ENCODE measurements around the gene CISD1.

The CISD1 gene

DNA sequence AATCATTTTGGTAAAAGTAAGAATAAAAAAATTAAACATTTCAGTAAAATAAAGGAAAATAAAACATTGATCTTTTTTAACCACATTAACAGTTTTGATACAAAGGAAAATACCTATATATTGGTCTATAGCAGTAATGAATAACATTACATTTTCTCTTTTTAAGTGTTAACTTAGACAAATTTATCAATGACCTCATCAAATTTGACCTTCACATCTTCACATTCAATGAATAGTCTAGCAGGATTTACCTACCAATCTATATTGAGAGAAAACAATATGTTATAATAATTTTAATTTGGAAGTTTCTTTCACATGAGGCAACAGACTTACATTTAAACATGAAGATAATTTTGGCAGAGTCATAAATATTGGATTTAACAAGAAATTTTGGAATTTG lies 47.9 kb downstream of the CISD1 start:
- no peak for DNase-seq

DNA sequence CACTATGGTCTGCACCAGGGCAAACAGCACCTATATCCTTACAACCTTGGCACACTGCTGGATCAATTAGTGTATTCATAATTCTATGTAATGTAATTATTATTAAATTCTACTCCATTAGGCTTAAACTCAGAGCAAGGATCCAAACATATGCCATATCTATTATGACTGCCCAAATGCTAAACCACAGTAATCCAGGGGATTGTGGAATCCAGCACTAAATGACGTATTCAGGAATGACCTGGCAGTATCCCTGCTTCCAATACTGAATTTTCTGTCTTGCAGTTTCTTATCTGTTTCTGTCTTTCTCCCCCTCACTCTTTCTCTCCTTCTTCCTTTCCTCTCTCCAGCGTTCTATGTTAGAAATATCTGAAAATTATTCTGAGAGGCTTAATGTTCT lies 49.4 kb downstream of the CISD1 start:
- no peak for DNase-seq

DNA sequence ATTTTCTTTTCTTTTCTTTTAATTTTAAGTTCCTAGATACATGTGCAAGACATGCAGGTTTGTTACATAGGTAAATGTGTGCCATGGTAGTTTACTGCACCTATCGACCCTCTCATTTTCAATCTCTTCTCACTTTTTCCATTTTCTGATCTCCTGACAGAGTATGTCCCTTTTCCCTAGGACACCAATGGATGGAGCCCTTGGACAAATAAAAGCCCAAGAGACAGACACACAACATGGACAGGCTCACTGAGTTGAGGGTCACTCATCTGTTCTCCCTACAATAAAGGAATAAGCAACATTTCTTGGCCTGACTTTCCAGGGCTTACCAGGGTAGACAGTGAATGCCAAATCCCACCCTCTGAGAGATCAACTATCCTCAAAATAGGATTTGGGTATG lies 50.6 kb downstream of the CISD1 start:
- no peak for DNase-seq

DNA sequence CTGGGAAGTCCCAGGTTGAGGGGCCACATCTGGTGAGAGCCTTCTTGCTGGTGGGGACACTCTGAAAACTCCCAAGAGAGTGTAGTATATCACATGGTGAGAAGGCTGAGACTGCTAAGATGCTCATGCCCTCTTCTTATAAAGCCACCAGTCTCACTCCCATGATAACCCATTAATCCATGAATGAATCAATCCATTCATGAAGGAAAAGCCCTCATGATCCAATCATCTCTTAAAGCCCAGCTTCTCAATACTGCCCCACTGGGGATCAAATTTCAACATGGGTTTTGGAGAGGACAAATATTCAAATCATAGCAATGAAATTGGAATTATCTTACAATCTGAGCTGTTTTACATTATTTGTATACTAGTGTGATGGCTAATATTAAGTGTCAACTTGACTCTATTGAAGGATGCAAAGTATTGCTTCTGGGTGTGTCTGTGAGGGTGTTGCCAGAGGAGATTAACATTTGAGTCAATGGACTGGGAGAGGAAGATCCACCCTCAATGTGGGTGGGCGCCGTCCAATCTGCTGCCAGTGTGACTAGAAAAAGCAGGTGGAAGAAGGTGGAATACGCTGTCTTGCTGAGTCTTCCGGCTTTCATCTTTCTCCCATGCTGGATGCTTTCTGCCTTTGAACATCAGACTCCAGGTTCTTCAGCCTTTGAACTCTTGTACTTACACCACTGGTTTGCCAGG lies 51.5 kb downstream of the CISD1 start:
- no peak for DNase-seq

DNA sequence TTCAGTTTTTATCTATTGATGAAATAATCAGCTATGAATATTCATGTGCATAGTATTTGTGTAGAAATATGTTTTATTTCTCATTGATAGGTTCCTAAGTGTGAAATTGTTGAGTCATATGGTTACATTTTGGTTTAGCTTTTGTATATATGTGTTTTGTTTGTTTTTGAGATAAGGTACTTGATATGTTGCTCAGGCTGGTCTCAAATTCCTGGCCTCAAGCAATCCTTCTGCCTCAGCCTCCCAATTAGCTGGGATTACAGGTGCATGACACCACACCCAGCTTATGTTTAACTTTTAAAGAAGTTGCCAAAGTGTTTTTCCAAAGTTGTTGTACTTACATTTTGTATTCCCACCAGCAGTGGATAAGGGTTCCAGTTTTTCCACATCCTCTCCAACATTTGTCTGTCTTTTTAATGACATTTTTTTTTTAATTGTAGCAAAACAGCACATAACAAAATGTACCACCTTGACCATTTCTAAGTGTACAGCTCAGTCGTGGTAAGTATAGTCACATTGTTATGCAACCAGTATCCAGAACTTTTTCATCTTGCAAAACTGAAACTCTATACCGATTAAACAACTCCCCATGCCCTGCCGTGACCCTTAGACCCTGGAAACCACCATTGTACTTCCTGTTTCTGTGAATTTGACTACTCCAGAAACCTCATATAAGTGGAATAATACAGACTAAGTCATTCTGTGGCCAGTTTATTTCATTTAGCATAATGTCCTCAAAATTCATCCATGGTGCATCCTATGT lies 53.3 kb downstream of the CISD1 start:
- DNase-seq, result no peak

DNA sequence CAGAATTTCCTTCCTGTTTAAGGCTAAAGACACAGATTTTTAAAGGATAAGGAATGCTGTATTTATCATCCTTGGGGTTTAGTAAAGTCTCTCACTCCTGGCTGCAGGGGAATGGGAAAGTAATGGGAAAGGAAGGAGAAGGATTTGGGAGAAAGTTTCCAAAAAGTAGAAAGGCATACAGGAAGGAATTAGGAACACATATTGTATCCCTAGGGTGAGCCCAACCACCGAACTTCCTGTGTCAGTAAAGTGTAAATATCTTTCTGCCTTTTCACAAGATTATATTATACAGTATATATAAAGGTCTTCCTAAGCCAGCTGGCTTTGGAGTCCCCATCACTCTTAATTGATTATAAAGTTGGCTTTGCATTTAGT lies 53.9 kb downstream of the CISD1 start:
- no peak for DNase-seq

DNA sequence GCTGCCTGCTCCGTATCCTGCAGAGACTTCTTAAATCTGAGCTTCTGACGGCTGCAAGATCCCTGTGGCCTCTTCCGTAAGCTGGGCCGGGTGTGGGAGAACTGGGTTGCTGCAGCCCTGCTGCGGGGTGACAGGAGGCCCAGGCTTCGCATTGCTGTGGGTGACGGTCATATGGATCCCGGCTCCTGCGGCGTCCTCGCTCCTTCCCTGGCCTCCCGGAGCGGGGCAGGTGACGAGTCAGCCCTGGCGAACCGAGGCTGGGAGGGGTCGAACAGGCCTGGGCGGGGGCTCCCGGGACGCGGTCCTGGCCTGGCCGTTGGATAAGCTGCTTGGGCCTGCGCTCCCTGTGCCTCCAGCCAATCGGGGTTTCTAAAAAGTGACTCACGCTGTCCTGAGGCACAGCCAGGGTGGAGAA lies 58.0 kb downstream of the CISD1 start:
- DNase-seq, result no peak

DNA sequence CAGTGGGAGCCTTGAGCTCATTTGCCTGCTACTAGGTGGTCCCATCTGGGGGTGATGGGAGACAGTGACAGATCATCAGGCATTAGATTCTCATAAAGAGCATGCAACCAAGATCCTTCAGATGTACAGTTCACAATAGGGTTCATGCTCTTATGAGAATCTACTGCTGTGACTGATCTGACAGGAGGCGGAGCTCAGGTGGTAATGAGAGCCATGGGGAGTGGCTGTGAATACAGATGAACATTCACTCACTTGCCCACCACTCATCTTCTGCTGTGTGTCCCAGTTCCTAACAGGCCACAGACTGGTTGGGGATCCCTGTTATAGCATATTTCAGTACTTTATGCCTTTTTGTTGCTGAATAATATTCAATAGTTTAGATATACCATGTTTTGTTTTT lies 59.3 kb downstream of the CISD1 start:
- no peak for DNase-seq

DNA sequence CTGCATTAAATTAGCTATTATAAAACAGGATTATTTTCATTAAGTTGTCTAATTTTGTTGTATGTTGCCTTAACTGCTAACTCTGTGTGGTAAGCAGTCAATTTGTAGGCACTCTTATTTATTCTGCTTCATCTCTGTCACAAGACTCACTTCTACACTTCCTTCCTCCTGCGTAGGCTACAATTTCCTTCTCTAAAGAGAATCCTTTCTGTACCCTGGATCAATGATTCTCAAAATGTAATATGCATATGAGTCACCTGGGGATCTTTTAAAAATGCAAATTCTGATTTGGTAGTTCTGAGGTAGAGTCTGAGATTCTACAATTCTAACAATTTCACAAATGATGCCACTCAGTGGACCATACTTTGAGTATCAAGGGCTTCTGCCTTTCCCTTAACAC lies 61.5 kb downstream of the CISD1 start:
- no peak for DNase-seq

DNA sequence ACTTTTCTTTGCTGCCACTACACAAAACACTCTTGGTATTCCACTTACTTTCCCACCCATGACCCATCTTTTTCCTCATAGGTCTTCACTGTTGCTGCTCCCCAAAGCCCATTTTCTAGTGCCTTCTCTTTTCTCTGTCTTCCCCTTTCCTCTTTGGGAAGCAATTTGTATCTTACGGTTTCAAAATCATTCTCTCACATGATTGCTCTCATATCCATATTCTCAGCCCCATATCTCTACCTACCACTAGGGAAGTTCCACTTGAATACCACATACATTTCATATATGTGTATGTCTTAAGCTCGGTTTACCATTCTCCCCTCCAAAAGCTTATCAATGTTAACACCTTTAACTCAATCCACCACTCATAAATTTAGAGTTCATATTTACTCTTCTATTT lies 62.7 kb downstream of the CISD1 start:
- DNase-seq, result no peak

DNA sequence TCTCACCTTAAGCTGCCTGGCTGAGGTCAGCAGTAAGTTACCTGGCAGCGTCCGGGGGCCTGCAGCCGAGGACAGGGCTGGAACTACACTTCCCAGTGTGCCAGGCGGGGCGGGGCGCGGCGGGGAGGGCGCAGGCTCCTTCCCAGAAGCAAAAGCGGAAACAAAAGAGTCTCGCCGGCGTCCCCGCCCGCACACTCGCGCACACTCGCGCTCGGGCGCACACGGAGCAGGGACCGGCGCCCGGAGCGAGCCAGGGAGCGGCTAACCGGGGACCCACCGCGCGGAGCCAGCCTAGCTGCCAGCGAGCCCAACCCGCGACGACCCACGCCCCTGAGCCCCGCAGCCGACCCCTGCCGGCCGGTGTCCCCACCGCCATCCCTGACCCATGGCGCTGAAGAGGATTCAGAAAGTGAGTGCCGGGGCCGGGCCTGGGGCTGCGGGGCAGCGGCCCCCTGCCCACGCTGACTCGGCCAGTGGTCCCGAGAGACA lies 65.9 kb downstream of the CISD1 start, which contains the start of gene UBE2D1:
TSS of gene UBE2D1 (plus strand) at position 190 of the 489 bp plus-strand sequence. CDS start at position 386, 196 bp downstream.
- peak in 1 of 2 experiments; percentile 70 for DNase-seq

DNA sequence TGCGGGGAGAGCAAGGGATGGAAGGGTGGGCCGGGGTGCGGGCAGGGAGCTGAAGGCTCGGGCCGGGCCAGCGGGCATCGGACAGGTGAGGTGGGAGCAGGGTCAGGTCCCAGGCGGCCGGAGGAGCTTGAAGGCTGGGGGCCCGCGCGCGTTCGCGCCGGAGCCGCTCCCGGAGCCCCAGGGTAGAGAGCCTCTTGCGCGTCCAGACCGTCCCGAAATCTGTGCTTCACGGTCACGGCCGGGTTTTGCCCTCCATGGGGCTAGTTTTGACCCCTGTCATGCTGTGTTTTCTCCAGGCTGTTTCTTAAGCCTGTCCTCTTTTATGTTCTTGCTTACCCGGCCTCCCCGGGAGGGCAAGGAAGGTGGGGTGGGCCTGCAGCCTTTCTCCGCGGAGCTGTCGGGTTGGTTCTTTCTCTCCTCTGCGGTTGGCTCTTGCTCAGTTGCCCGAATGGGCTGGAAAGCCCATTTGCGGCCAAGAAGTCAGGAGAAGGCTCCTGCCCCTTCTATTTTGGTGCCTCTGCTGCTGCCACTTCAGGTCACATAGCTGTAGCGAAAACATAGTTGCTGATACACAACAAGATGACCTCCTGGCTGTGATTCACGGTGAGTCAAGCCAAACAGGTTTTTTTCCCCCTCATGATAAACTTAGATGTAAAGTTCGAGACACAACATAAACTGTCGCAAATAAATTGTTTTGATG lies 66.5 kb downstream of the CISD1 start:
- no peak for DNase-seq

DNA sequence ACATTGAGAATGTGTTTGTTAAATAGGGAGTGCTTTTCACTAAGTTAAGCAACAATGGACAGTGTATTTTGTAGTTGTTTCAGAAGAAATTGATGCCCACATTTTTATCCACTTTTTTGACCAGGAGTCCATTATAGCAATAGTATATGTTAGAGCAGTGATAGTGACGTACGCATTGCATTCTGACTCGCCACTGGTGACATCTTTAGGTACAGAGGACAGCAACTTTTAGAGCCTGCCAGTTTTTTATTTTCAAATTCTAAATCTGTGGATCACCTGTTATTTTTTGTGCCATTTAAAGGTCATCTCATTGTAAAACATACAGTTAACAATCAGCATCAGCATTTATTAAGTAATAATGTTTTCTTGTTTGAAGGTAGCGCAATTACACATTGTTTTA lies 67.3 kb downstream of the CISD1 start:
- DNase-seq, result no peak
